DOHH2 (cell line): Measurements from ENCODE around the gene NT5C1B.

Experiments
- EZH2phosphoT487 ChIP-seq: fragments of 200-600 bp; sonication (generic); IDR thresholded peaks from 2 replicates; pipeline ENCODE4 v1.6.1; 2017; ENCODE audit warnings: borderline replicate concordance, mild to moderate bottlenecking, antibody characterized with exemption, low read length, moderate library complexity, mixed read lengths
- TF ChIP-seq, protein P1 (sequence below): fragments of 200-600 bp; sonication (generic); IDR thresholded peaks from one replicate; pipeline ENCODE4 v1.5.1; 2014; ENCODE audit warnings: antibody characterized with exemption, mild to moderate bottlenecking, low read depth, low read length; ENCODE audit not compliant: poor library complexity, severe bottlenecking

DNA sequence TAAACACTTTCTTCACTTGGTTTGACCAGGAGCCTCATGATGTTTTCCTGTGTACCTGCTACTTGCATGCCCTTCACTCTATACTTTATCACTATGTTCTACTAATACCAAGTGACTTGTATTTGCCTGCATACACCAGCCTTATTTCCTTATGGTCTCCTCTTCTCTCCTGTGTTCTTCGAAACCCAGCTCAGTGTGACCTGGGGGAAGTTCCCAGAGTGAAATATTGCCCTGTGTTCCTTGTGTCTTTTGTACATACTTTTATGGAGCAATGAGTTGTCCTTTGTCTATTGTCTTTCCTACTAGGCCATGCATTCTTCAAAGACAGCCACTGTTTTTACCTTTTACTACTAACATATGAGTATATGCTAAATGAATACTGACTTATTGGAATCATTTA, 567 bp downstream of the NT5C1B start:
- TF ChIP-seq, protein P1, sequence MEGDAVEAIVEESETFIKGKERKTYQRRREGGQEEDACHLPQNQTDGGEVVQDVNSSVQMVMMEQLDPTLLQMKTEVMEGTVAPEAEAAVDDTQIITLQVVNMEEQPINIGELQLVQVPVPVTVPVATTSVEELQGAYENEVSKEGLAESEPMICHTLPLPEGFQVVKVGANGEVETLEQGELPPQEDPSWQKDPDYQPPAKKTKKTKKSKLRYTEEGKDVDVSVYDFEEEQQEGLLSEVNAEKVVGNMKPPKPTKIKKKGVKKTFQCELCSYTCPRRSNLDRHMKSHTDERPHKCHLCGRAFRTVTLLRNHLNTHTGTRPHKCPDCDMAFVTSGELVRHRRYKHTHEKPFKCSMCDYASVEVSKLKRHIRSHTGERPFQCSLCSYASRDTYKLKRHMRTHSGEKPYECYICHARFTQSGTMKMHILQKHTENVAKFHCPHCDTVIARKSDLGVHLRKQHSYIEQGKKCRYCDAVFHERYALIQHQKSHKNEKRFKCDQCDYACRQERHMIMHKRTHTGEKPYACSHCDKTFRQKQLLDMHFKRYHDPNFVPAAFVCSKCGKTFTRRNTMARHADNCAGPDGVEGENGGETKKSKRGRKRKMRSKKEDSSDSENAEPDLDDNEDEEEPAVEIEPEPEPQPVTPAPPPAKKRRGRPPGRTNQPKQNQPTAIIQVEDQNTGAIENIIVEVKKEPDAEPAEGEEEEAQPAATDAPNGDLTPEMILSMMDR, result no peak
- no peak for TF ChIP-seq EZH2phosphoT487
